HG03342 (cell line): Measurements from ENCODE around the gene UBL5.

ENCODE experiments used
- ATAC-seq: cut with Tn5 transposase; IDR thresholded peaks from one replicate; pipeline ENCODE4 v1.9.1; 2021; ENCODE audit warnings: mild to moderate bottlenecking, moderate library complexity; ENCODE audit not compliant: unreplicated experiment

Gene UBL5

GRCh38 chr19:9849791-9850190 is 22.1 kb downstream of the UBL5 start:
- ATAC-seq: no peak

GRCh38 chr19:9850235-9850959 is 22.7 kb downstream of the UBL5 start:
- ATAC-seq: no peak

GRCh38 chr19:9854282-9854846 is 26.6 kb downstream of the UBL5 start:
- ATAC-seq: no peak

GRCh38 chr19:9856609-9857008 is 28.9 kb downstream of the UBL5 start:
- ATAC-seq: no peak

- ATAC-seq: no peak
Observed at GRCh38 chr19:9857076-9857721, 29.5 kb downstream of the UBL5 start.

GRCh38 chr19:9857920-9858746 is 30.4 kb downstream of the UBL5 start:
- ATAC-seq: no peak

GRCh38 chr19:9858766-9859165 is 31.0 kb downstream of the UBL5 start:
- ATAC-seq: no peak

- ATAC-seq: no peak
Observed at GRCh38 chr19:9860407-9860806, 32.7 kb downstream of the UBL5 start.

- ATAC-seq: no peak
Observed at GRCh38 chr19:9861503-9861902, 33.8 kb downstream of the UBL5 start.

GRCh38 chr19:9862938-9863337 is 35.2 kb downstream of the UBL5 start:
- no peak for ATAC-seq

GRCh38 chr19:9863759-9864158 is 36.0 kb downstream of the UBL5 start:
- no peak for ATAC-seq

GRCh38 chr19:9865732-9866501 is 38.2 kb downstream of the UBL5 start:
- no peak for ATAC-seq

- ATAC-seq: no peak
Observed at GRCh38 chr19:9868983-9869617, 41.4 kb downstream of the UBL5 start.

GRCh38 chr19:9871626-9872338 is 44.1 kb downstream of the UBL5 start:
- no peak for ATAC-seq

- ATAC-seq: no peak
Observed at GRCh38 chr19:9872618-9873242, 45.0 kb downstream of the UBL5 start.

GRCh38 chr19:9875031-9875627 is 47.4 kb downstream of the UBL5 start:
- ATAC-seq: no peak

GRCh38 chr19:9875796-9876195 is 48.1 kb downstream of the UBL5 start:
- no peak for ATAC-seq

- ATAC-seq: no peak
Observed at GRCh38 chr19:9877780-9878510, 50.2 kb downstream of the UBL5 start.
